Mesothelial cell of epicardium (in vitro differentiated cells): ENCODE results near the gene SUN1. TPM values are rescaled to one million over a fixed set of nuclear protein-coding genes. Genes with fewer than 3 reads are reported as not detected.
A peak's percentile ranks its signal among the peaks of the same experiment; 100 is the strongest.

Source experiments
- DNase-seq, 2 experiments: peaks; one replicate each; pipeline ENCODE4 v3.0.0; 2021; ENCODE audit warnings: low spot score in 2 of 2; ENCODE audit not compliant: unreplicated experiment in 2 of 2
- H3K27ac Mint-ChIP-seq: 2 replicates; pipeline ENCODE4 v1.8.0; 2021; ENCODE audit warnings: mixed read lengths
- H3K27me3 Mint-ChIP-seq: 2 replicates; pipeline ENCODE4 v1.8.0; 2021; ENCODE audit warnings: low read depth, mixed read lengths
- H3K36me3 Mint-ChIP-seq: 2 replicates; pipeline ENCODE4 v1.8.0; 2021; ENCODE audit warnings: mixed read lengths
- H3K4me1 Mint-ChIP-seq: 2 replicates; pipeline ENCODE4 v1.8.0; 2021; ENCODE audit warnings: mixed read lengths
- H3K4me3 Mint-ChIP-seq: 2 replicates; pipeline ENCODE4 v1.8.0; 2021; ENCODE audit warnings: mild to moderate bottlenecking, moderate library complexity, mixed read lengths
- H3K9me3 Mint-ChIP-seq: 2 replicates; pipeline ENCODE4 v1.8.0; 2021; ENCODE audit warnings: mixed read lengths
- total RNA-seq: library from RNA; stranded (reverse); gene quantifications from 3 replicates; pipeline ENCODE4 v1.2.1, GENCODE V29; 2021
- TF ChIP-seq, protein P1 (sequence below): fragments of 200-600 bp; sonication (generic); IDR thresholded peaks from one replicate; pipeline ENCODE4 v1.5.0; 2021; ENCODE audit warnings: antibody characterized with exemption; ENCODE audit not compliant: unreplicated experiment

The SUN1 gene
- total RNA-seq, 1 donor from 2014 or later = 201 TPM

DNA sequence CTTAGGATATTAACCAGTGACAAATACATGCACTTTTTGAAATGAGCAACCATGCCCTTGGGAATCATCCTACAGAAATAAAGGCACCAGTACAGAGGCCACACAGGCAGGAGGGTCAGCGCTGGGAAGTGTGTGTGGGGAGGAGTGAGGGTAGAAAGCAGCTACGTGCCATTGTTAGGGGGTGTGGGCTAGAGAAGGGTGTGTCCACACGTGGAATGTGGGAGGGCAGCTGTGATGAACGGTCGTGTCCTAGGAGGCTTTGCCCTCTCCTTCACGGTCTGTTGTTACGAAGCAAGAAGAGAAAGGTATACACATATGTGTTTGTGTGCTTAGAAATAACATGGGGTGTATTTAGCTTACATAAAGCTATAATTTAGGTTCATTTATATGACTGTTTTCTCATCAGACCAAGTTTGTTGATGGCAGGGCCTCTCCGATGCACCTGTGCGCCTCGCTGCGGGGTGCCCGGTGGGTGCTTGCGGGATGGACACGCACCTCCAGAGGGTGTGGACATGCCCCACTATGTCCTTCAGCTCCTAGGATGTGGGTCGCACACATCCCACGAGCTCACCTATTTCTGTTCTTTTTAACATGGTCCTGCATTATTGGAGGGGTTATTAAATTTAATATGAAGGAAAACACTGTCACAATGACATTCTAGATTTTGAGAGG is 27.2 kb downstream of the SUN1 start:
- H3K36me3 Mint-ChIP-seq = peaks cover 55% of the 10 kb centered on the region
- H3K27ac Mint-ChIP-seq = peak overlapping the region; percentile 66
- no peaks in the 10 kb centered on the region for H3K27me3 Mint-ChIP-seq
- H3K4me3 Mint-ChIP-seq = no peak overlapping the region
- TF ChIP-seq, protein P1, sequence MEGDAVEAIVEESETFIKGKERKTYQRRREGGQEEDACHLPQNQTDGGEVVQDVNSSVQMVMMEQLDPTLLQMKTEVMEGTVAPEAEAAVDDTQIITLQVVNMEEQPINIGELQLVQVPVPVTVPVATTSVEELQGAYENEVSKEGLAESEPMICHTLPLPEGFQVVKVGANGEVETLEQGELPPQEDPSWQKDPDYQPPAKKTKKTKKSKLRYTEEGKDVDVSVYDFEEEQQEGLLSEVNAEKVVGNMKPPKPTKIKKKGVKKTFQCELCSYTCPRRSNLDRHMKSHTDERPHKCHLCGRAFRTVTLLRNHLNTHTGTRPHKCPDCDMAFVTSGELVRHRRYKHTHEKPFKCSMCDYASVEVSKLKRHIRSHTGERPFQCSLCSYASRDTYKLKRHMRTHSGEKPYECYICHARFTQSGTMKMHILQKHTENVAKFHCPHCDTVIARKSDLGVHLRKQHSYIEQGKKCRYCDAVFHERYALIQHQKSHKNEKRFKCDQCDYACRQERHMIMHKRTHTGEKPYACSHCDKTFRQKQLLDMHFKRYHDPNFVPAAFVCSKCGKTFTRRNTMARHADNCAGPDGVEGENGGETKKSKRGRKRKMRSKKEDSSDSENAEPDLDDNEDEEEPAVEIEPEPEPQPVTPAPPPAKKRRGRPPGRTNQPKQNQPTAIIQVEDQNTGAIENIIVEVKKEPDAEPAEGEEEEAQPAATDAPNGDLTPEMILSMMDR = no peak
- no peak for DNase-seq
- H3K9me3 Mint-ChIP-seq = no peaks in the 10 kb centered on the region
- peaks cover 5% of the 10 kb centered on the region for H3K4me1 Mint-ChIP-seq

DNA sequence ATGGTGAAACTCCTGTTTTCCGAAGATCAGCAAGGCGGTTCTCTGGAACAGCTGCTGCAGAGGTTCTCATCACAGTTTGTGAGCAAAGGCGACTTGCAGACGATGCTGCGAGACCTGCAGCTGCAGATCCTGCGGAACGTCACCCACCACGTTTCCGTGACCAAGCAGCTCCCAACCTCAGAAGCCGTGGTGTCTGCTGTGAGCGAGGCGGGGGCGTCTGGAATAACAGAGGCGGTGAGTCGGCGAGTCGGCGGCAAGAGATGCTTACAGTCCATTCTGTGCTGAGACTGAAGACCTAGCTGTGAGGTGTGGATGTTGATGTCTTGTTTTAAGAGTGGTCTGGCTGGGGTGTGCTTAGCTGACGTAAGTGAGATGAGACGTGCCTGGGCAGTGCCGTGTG is 27.9 kb downstream of the SUN1 start:
- Mint-ChIP-seq H3K9me3 (no peaks in the 10 kb centered on the region), H3K27me3 (no peaks in the 10 kb centered on the region), H3K36me3 (peaks cover 56% of the 10 kb centered on the region), H3K27ac (no peak overlapping the region), H3K4me1 (peaks cover 5% of the 10 kb centered on the region), H3K4me3 (no peak overlapping the region)
- TF ChIP-seq, protein P1 = no peak
- DNase-seq = no peak

- no peak overlapping the region for H3K27ac Mint-ChIP-seq
- H3K27me3 Mint-ChIP-seq = no peaks in the 10 kb centered on the region
- TF ChIP-seq, protein P1 = no peak
- H3K4me1 Mint-ChIP-seq = peaks cover 5% of the 10 kb centered on the region
- no peak for DNase-seq
- no peak overlapping the region for H3K4me3 Mint-ChIP-seq
- peaks cover 61% of the 10 kb centered on the region for H3K36me3 Mint-ChIP-seq
- no peaks in the 10 kb centered on the region for H3K9me3 Mint-ChIP-seq
These were observed 28.9 kb downstream of the SUN1 start for GRCh38 chr7:861222-861621.

- no peaks in the 10 kb centered on the region for H3K27me3 Mint-ChIP-seq
- H3K9me3 Mint-ChIP-seq = no peaks in the 10 kb centered on the region
- no peak for DNase-seq
- peaks cover 56% of the 10 kb centered on the region for H3K36me3 Mint-ChIP-seq
- H3K4me1 Mint-ChIP-seq = peaks cover 5% of the 10 kb centered on the region
- H3K27ac Mint-ChIP-seq = no peak overlapping the region
- TF ChIP-seq, protein P1 = no peak
- no peak overlapping the region for H3K4me3 Mint-ChIP-seq
These were observed 29.9 kb downstream of the SUN1 start for GRCh38 chr7:862157-862556.

GRCh38 chr7:863106-863505 is 30.8 kb downstream of the SUN1 start:
- Mint-ChIP-seq H3K9me3 (no peaks in the 10 kb centered on the region), H3K4me1 (peaks cover 5% of the 10 kb centered on the region), H3K4me3 (no peak overlapping the region), H3K27me3 (no peaks in the 10 kb centered on the region), H3K27ac (no peak overlapping the region), H3K36me3 (peaks cover 58% of the 10 kb centered on the region)
- DNase-seq = no peak
- TF ChIP-seq, protein P1 = no peak

- Mint-ChIP-seq H3K4me3 (no peak overlapping the region), H3K36me3 (peaks cover 49% of the 10 kb centered on the region), H3K27ac (no peak overlapping the region), H3K4me1 (no peaks in the 10 kb centered on the region), H3K9me3 (no peaks in the 10 kb centered on the region), H3K27me3 (no peaks in the 10 kb centered on the region)
- DNase-seq = no peak
- TF ChIP-seq, protein P1 = no peak
These were observed 33.6 kb downstream of the SUN1 start for GRCh38 chr7:865921-866320.
